Astrocyte of the cerebellum (primary cell): ENCODE measurements around the gene RAB5IF.
A peak's percentile ranks its signal among the peaks of the same experiment; 100 is the strongest.

Experiments used
- DNase-seq: peaks from one replicate; pipeline ENCODE4 v3.0.0-alpha.2; 2011; ENCODE audit warnings: low read depth
- H3K4me3 ChIP-seq: 2 replicates; pipeline ENCODE4 v1.5.1; 2011; ENCODE audit warnings: mild to moderate bottlenecking, low read depth, low read length, moderate library complexity
- CTCF ChIP-seq: IDR thresholded peaks from 2 replicates; pipeline ENCODE4 v1.5.1; 2012; ENCODE audit warnings: low read length, low read depth, moderate library complexity, mild to moderate bottlenecking; ENCODE audit errors: missing control alignments
- in situ Hi-C: cut with HindIII; loops from 2 replicates; pipeline ENCODE4 v1.10.0; 2017; ENCODE audit warnings: low sequenced_read_pairs

RAB5IF gene

DNA sequence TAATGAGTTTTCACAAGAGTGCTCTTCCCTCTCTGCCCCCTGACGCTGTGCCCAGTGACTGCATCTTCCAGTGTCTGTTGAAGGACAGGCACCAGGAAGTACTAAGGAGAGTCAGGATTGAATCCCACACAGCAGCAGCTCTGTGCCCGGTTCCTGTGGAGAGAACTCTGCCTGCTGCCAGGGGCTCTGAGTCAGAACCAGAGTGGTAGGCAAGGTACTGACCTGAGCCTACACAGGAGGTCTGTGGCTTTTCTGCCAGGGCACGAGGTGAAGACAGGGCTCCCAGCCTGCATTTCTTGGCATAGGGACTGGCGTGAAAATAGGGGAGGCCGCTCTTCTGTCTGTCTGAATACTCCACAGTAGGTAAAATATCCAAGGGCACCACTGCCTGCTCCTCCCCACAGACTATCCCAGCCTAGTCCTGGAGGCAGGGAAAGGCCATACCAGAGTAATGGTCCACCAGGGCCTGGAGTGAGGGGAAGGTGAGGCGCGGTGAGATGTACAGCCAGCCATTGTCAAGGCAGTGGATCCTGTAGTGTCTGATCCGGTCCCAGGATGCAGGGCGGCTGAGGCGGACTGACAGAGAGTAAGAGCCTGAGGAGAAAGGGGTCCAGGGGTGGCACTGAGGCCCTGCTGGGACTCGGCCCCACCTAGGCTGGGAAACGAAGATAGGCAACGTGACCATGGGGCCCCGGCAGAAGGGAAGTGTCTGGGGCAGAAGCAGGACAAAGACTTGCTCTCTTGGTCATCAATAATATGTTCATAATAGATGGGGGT, 9.4 kb downstream of the RAB5IF start:
- no peak overlapping the region for H3K4me3 ChIP-seq
- in situ Hi-C loops = no loop called here
- no peak for TF ChIP-seq CTCF
- peak; percentile 35 for DNase-seq

GRCh38 chr20:36620917-36621316, 15.3 kb downstream of the RAB5IF start:
- in situ Hi-C loops = no loop called here
- H3K4me3 ChIP-seq = no peak overlapping the region
- no peak for TF ChIP-seq CTCF
- no peak for DNase-seq

GRCh38 chr20:36623444-36623843, 17.9 kb downstream of the RAB5IF start:
- TF ChIP-seq CTCF = no peak

GRCh38 chr20:36624068-36624943, 18.7 kb downstream of the RAB5IF start:
- H3K4me3 ChIP-seq = no peak overlapping the region
- in situ Hi-C loops = no loop called here
- TF ChIP-seq CTCF = no peak
- no peak for DNase-seq

More at GRCh38 chr20:36623444-36623843, 17.9 kb downstream of the RAB5IF start:
- no peak for DNase-seq
- in situ Hi-C loops = no loop called here
- H3K4me3 ChIP-seq = no peak overlapping the region

GRCh38 chr20:36624944-36625324, 19.4 kb downstream of the RAB5IF start:
- no peak for TF ChIP-seq CTCF
- DNase-seq = no peak
- in situ Hi-C loops = no loop called here
- no peak overlapping the region for H3K4me3 ChIP-seq

DNA sequence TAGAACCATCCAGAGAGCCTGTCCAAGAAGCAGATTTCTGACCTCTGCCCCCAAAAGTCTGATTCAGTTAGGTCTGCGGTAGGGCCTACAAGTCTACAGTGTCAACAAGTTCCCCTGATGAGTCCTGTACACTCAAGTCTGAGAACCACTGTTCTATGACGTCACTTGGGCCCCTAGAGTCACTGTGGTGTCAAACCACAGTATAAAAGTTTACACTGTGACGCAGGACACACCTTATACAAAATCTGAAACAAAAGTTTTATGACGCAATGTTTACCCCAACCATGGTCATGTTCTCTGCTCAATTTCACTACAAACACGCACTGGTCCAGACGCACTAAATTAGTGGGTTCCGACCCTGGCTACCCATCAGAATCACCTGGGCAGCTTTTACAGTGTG, 22.5 kb downstream of the RAB5IF start:
- H3K4me3 ChIP-seq = no peak overlapping the region
- in situ Hi-C loops = no loop called here
- DNase-seq = no peak
- TF ChIP-seq CTCF = no peak
